Lower leg skin (tissue), 3 donors: ENCODE measurements around the gene STAB1.

Experiments
- POLR2A ChIP-seq, 2 donors: fragments of 450-650 bp; IDR thresholded peaks; one replicate each; pipeline ENCODE4 v1.6.1; 2016 to 2017; ENCODE audit warnings: antibody characterized with exemption in 2 of 2, mild to moderate bottlenecking in 1 of 2, moderate library complexity in 1 of 2
- TF ChIP-seq, protein P1 (sequence below), 3 donors: fragments of 450-650 bp; IDR thresholded peaks; one replicate each; pipeline ENCODE4 v1.5.1; 2016; ENCODE audit warnings: antibody characterized with exemption in 3 of 3, mild to moderate bottlenecking in 3 of 3, moderate library complexity in 2 of 3

- TF ChIP-seq POLR2A (IDR thresholded peaks at IDR 0.05), result no peak
- TF ChIP-seq, protein P1, sequence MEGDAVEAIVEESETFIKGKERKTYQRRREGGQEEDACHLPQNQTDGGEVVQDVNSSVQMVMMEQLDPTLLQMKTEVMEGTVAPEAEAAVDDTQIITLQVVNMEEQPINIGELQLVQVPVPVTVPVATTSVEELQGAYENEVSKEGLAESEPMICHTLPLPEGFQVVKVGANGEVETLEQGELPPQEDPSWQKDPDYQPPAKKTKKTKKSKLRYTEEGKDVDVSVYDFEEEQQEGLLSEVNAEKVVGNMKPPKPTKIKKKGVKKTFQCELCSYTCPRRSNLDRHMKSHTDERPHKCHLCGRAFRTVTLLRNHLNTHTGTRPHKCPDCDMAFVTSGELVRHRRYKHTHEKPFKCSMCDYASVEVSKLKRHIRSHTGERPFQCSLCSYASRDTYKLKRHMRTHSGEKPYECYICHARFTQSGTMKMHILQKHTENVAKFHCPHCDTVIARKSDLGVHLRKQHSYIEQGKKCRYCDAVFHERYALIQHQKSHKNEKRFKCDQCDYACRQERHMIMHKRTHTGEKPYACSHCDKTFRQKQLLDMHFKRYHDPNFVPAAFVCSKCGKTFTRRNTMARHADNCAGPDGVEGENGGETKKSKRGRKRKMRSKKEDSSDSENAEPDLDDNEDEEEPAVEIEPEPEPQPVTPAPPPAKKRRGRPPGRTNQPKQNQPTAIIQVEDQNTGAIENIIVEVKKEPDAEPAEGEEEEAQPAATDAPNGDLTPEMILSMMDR (IDR thresholded peaks at IDR 0.05), result no peak
These were observed 49.1 kb upstream of the STAB1 start for GRCh38 chr3:52446042-52446441.
